ENCODE measurements around the gene TPSG1.
"Not testable (repeated sequence)": the region's sequence is repeated elsewhere in the genome, so short reads cannot be mapped to it uniquely, and the experiment has no call there.

The TPSG1 gene

DNA sequence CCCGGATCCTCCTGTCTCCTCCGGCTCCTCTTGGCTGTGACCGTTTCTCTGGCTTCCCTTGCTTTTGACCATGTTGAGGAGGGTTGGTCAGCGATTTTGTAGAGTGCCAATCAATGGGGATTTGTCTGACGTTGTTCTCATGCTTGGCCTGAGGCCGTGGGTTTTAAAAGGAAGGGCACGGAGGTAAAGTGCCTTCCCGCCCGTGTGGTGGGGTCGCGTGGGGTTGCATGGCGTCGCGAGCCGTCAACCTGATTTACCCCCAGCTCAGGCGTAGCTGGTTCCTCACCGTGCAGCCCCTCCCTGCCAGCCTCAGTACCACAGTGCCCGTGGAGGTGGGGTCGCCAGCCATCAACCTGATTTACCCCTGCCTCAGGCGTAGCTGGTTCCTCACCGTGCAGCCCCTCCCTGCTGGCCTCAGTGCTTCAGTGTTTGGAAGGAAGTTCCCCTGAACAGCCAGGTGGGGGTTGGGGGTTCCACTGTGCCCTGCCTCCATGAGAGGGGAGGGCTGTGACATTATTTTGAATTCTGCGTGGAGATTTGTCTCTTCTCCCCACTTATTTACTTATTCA lies 20.5 kb upstream of the TPSG1 start:
- H3K27me3 ChIP-seq (ENCODE audit: insufficient read depth, poor library complexity, severe bottlenecking) = peaks cover 21% of the 10 kb centered on the region
- ATAC-seq (ENCODE audit: low read depth) (no peak), DNase-seq (ENCODE audit: low spot score) (peak; percentile 59)
- no peaks in the 10 kb centered on the region for H3K36me3 ChIP-seq (ENCODE audit: low read depth)
- no peaks in the 10 kb centered on the region for H3K9me3 ChIP-seq (ENCODE audit: severe bottlenecking)
- H3K4me3 ChIP-seq (ENCODE audit: severe bottlenecking) = no peak overlapping the region
- TF ChIP-seq, protein P1, sequence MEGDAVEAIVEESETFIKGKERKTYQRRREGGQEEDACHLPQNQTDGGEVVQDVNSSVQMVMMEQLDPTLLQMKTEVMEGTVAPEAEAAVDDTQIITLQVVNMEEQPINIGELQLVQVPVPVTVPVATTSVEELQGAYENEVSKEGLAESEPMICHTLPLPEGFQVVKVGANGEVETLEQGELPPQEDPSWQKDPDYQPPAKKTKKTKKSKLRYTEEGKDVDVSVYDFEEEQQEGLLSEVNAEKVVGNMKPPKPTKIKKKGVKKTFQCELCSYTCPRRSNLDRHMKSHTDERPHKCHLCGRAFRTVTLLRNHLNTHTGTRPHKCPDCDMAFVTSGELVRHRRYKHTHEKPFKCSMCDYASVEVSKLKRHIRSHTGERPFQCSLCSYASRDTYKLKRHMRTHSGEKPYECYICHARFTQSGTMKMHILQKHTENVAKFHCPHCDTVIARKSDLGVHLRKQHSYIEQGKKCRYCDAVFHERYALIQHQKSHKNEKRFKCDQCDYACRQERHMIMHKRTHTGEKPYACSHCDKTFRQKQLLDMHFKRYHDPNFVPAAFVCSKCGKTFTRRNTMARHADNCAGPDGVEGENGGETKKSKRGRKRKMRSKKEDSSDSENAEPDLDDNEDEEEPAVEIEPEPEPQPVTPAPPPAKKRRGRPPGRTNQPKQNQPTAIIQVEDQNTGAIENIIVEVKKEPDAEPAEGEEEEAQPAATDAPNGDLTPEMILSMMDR (IDR thresholded peaks at IDR 0.05; ENCODE audit: poor library complexity, severe bottlenecking) = no peak
- H3K4me1 ChIP-seq (ENCODE audit: insufficient read depth, poor library complexity, severe bottlenecking) = no peaks in the 10 kb centered on the region
- H3K27ac ChIP-seq (ENCODE audit: poor library complexity, severe bottlenecking) = no peak overlapping the region

DNA sequence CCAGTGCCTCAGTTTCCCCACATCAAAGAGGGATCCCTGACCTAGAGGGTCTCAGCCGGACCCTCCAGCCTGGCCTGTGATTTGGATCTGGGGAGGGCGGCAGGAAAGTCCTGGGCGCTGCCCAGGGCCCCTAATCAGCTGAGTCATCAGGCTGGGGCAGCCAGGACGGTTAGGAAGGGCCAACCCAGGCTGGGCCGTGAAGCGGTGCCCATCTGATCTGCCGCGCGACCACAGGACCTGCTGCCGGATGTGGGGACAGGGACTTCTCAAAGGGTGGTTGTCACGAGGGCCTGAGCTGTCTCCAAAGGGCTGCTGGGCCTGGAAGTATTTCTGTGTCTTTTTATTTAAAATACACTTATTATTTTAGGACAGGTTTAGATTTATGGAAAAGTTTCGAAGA lies 19.8 kb upstream of the TPSG1 start:
- Histone ChIP-seq H3K4me1 (ENCODE audit: insufficient read depth, poor library complexity, severe bottlenecking) (no peaks in the 10 kb centered on the region), H3K27ac (ENCODE audit: poor library complexity, severe bottlenecking) (no peak overlapping the region), H3K27me3 (ENCODE audit: insufficient read depth, poor library complexity, severe bottlenecking) (peaks cover 21% of the 10 kb centered on the region)

DNA sequence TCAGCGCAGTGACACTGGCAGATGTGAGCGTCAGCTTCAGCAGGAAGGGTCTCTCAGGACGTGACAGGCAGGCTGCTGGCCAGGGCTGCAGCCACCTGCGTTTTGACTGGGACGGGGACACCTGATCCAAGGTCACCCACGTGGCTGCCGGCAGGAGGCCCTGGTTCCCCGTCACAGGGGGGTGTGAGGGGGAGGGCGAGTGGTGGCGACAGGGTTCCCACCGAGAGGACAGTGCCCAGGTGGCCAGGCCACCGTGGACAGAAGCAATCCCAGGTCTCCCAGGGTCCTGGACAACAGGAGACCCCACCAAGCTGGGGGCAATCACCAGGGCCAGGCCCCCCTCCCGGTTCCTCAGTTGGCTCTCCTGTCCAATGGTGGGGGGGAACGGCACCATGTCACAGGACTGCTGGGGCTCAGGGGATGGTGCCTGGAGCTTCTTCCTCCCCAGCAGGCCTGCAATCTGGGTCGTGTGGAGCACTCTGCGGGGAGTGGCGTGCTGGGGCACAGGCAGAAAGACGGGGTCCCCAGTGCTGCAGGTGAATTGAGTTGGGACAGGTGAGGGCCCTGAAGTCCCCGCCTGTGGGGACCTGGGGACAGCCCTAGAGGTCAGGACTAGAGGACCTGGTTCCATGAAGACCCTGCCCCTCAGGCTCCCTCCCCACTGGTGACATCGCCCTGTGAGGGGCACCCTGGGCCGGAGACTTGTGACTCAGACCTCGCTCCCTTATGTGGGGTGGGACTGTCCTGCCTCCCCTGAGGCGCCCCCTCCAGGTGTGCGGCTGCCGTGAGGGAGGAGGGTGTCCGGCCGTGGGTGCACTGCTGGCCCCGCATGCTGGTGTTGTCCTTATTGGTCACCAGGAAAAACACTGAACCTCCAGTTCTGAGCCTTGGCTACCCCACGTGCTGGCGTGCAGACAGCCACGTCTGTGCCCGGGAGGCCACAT lies 19.1 kb upstream of the TPSG1 start:
- H3K36me3 ChIP-seq (ENCODE audit: low read depth); H3K4me1 ChIP-seq (ENCODE audit: insufficient read depth, poor library complexity, severe bottlenecking); H3K4me3 ChIP-seq (ENCODE audit: severe bottlenecking); H3K27ac ChIP-seq (ENCODE audit: poor library complexity, severe bottlenecking); ATAC-seq (ENCODE audit: low read depth); H3K9me3 ChIP-seq (ENCODE audit: severe bottlenecking): not testable (repeated sequence)
- DNase-seq (ENCODE audit: low spot score) = peak; percentile 73
- peaks cover 21% of the 10 kb centered on the region for H3K27me3 ChIP-seq (ENCODE audit: insufficient read depth, poor library complexity, severe bottlenecking)

More for the DNA sequence above, 19.8 kb upstream of the TPSG1 start:
- Histone ChIP-seq H3K36me3 (ENCODE audit: low read depth) (no peaks in the 10 kb centered on the region), H3K4me3 (ENCODE audit: severe bottlenecking) (no peak overlapping the region), H3K9me3 (ENCODE audit: severe bottlenecking) (no peaks in the 10 kb centered on the region)
- peak; percentile 54 for DNase-seq (ENCODE audit: low spot score)
- TF ChIP-seq, protein P1 (IDR thresholded peaks at IDR 0.05; ENCODE audit: poor library complexity, severe bottlenecking) = no peak
- ATAC-seq (ENCODE audit: low read depth) = no peak

DNA sequence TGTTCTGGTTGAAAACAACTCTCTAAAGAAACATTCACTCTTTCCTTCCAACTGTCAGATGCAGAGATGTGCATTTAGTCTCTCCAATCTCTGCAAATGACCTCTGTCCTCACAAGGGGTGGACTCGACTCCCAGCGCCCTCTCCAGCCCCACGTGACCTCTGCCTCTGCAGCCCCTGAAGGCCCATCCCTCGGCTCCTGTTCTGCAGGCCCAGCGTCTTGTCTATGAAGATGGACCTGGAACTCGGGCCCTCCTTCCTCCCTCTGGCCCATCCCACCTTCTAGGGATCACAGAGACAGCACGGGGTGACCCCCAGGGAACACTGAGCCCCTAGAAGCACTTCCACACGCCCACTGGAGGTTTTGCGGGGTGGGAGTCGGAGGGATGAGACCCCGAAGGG lies 18.3 kb upstream of the TPSG1 start:
- H3K36me3 ChIP-seq (ENCODE audit: low read depth); H3K9me3 ChIP-seq (ENCODE audit: severe bottlenecking); H3K27ac ChIP-seq (ENCODE audit: poor library complexity, severe bottlenecking); H3K4me3 ChIP-seq (ENCODE audit: severe bottlenecking); H3K4me1 ChIP-seq (ENCODE audit: insufficient read depth, poor library complexity, severe bottlenecking); ATAC-seq (ENCODE audit: low read depth): not testable (repeated sequence)
- H3K27me3 ChIP-seq (ENCODE audit: insufficient read depth, poor library complexity, severe bottlenecking) = peaks cover 21% of the 10 kb centered on the region
- peak; percentile 33 for DNase-seq (ENCODE audit: low spot score)

DNA sequence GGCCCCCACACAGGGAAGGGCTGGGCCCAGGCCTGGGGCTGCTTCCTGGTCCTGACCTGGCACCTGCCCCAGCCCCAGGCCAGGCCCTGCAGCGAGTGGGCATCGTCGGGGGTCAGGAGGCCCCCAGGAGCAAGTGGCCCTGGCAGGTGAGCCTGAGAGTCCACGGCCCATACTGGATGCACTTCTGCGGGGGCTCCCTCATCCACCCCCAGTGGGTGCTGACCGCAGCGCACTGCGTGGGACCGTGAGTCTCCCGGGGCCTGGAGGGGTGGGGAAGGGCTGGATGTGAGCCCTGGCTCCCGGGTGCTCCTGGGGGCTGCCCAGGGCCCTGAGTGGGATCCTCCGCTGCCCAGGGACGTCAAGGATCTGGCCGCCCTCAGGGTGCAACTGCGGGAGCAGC lies 16.0 kb upstream of the TPSG1 start:
- H3K4me3 ChIP-seq (ENCODE audit: severe bottlenecking) = not testable (repeated sequence)

DNA sequence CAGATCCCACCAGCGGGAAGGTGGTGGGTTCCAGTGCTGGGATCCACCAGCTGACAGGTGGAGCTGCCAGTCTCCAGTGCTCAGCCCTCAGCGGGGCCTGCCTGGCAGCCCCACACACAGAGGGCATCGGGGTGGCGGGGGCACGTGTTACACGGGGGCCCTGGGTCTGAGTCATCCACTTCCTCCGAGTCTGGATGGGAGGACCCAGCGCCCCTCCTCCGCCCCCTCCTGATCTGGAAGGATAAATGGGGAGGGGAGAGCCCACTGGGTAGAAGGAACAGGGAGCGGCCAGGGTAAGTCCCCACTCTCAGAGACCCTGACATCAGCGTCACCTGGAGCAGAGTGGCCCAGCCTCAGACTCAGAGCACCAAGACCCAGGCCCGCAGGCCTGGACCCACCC lies 15.4 kb upstream of the TPSG1 start, which contains the start of gene TPSAB1:
Gene TPSAB1, plus strand, starts transcription at position 270 of the 400 bp plus-strand sequence. CDS start 234 bp downstream, outside the sequence.
- not testable (repeated sequence) for H3K27ac ChIP-seq (ENCODE audit: poor library complexity, severe bottlenecking); H3K4me1 ChIP-seq (ENCODE audit: insufficient read depth, poor library complexity, severe bottlenecking); H3K9me3 ChIP-seq (ENCODE audit: severe bottlenecking); H3K4me3 ChIP-seq (ENCODE audit: severe bottlenecking); H3K36me3 ChIP-seq (ENCODE audit: low read depth); H3K27me3 ChIP-seq (ENCODE audit: insufficient read depth, poor library complexity, severe bottlenecking); ATAC-seq (ENCODE audit: low read depth)
- peak; percentile 23 for DNase-seq (ENCODE audit: low spot score)

More for the DNA sequence above, 16.0 kb upstream of the TPSG1 start:
- ATAC-seq (ENCODE audit: low read depth); H3K27ac ChIP-seq (ENCODE audit: poor library complexity, severe bottlenecking); H3K9me3 ChIP-seq (ENCODE audit: severe bottlenecking); H3K36me3 ChIP-seq (ENCODE audit: low read depth); H3K4me1 ChIP-seq (ENCODE audit: insufficient read depth, poor library complexity, severe bottlenecking): not testable (repeated sequence)
- DNase-seq (ENCODE audit: low spot score) = peak; percentile 42
- peaks cover 11% of the 10 kb centered on the region for H3K27me3 ChIP-seq (ENCODE audit: insufficient read depth, poor library complexity, severe bottlenecking)

DNA sequence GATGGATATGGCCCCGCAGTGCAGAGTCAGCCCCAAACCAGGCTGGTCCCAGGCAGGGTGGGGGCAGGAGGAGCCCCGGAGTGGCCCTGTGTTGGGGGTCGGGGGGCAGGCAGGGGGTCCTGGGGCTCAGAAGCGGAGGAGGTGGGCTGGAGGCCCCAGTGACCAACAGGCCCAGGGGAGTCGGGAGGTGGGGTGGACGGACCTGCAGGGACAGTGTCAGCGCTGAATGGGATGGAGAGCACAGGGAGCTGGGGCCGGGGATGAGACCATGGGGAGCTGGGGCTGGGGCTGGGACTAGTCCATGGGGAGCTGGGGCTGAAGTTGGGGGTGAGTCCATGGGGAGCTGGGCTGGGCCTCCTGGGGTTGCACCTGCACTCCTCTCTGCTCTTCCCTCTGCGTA lies 14.5 kb upstream of the TPSG1 start:
- not testable (repeated sequence) for H3K4me3 ChIP-seq (ENCODE audit: severe bottlenecking); H3K9me3 ChIP-seq (ENCODE audit: severe bottlenecking); H3K36me3 ChIP-seq (ENCODE audit: low read depth); H3K4me1 ChIP-seq (ENCODE audit: insufficient read depth, poor library complexity, severe bottlenecking); H3K27ac ChIP-seq (ENCODE audit: poor library complexity, severe bottlenecking); ATAC-seq (ENCODE audit: low read depth); H3K27me3 ChIP-seq (ENCODE audit: insufficient read depth, poor library complexity, severe bottlenecking)
- peak; percentile 62 for DNase-seq (ENCODE audit: low spot score)

DNA sequence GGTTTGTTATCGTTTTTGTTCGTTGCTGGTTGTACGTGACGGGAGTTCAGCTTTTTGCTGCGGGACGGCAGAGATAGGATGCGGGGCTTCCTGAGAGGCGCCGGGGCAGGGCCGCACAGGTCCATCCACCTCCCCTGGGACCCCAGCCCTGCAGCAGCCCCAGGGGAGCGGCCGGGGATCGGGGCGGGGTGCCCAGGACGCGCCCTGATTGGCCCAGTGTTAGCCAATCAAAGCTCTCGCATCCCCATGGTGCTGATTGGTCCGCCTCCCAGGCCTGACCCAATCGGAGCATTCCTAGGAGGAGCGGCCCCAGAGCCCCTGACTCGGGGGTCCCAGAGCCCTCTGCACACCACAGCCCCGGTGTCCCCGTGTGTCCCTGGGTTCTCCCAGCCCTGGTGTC lies 13.8 kb upstream of the TPSG1 start:
- not testable (repeated sequence) for H3K27me3 ChIP-seq (ENCODE audit: insufficient read depth, poor library complexity, severe bottlenecking); H3K9me3 ChIP-seq (ENCODE audit: severe bottlenecking); H3K36me3 ChIP-seq (ENCODE audit: low read depth); H3K4me3 ChIP-seq (ENCODE audit: severe bottlenecking); ATAC-seq (ENCODE audit: low read depth); H3K4me1 ChIP-seq (ENCODE audit: insufficient read depth, poor library complexity, severe bottlenecking); H3K27ac ChIP-seq (ENCODE audit: poor library complexity, severe bottlenecking)
- peak; percentile 9 for DNase-seq (ENCODE audit: low spot score)
